Fibroblast of lung (primary cell): ENCODE data around the gene PROSER2.

Source experiments
- EZH2 ChIP-seq: IDR thresholded peaks from 2 replicates; pipeline ENCODE4 v1.5.1; 2012; ENCODE audit warnings: low read length, control low read depth, mild to moderate bottlenecking; ENCODE audit errors: missing control alignments
- TF ChIP-seq, protein P1 (sequence below), 2 donors: IDR thresholded peaks in 1 of 2; conservative IDR thresholded peaks in 1 of 2; 1 replicate in 1 of 2; 2 replicates in 1 of 2; pipeline ENCODE4 v1.5.1; 2011 to 2012; ENCODE audit warnings: low read length in 2 of 2, control low read depth in 1 of 2, inconsistent platforms in 1 of 2, low read depth in 1 of 2, mild to moderate bottlenecking in 1 of 2

DNA sequence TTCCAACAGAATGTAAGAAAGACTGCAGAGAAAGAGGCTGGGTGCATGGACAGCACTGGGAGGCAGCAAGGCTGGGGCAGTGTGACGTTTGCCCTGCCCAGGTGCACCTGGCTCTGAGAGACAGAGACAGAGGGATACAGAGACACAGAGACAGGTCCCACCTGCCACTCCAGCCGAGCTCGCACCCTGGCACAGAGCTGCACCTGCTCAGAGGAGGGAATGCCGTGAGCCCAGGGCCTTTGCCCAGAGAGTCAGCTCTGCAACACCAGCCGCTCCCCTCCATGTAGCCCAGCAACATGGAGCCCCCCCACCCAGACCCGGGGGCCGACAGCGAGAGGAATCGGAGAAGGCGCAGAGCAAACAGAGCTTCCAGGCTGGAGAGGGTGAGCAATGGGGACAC is 35.3 kb upstream of the PROSER2 start:
- TF ChIP-seq, protein P1, sequence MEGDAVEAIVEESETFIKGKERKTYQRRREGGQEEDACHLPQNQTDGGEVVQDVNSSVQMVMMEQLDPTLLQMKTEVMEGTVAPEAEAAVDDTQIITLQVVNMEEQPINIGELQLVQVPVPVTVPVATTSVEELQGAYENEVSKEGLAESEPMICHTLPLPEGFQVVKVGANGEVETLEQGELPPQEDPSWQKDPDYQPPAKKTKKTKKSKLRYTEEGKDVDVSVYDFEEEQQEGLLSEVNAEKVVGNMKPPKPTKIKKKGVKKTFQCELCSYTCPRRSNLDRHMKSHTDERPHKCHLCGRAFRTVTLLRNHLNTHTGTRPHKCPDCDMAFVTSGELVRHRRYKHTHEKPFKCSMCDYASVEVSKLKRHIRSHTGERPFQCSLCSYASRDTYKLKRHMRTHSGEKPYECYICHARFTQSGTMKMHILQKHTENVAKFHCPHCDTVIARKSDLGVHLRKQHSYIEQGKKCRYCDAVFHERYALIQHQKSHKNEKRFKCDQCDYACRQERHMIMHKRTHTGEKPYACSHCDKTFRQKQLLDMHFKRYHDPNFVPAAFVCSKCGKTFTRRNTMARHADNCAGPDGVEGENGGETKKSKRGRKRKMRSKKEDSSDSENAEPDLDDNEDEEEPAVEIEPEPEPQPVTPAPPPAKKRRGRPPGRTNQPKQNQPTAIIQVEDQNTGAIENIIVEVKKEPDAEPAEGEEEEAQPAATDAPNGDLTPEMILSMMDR (conservative IDR thresholded peaks at IDR 0.05 in 1 of 2, IDR thresholded peaks at IDR 0.05 in 1 of 2; ENCODE audit: low read depth in 1 of 2, low read length in 2 of 2), result no peak
- TF ChIP-seq EZH2, result no peak
